Lower leg skin (tissue), 4 donors: ENCODE results near the gene ELL. TPM values are rescaled to one million over a fixed set of nuclear protein-coding genes. Genes with fewer than 3 reads are reported as not detected.
A peak's percentile ranks its signal among the peaks of the same experiment; 100 is the strongest.

ENCODE experiments used
- DNase-seq, 2 donors: peaks; one replicate each; pipeline ENCODE4 v3.0.0-alpha.2; 2019; ENCODE audit warnings: low spot score in 2 of 2
- H3K4me3 ChIP-seq: fragments of 200-600 bp; sonication (generic); 2 replicates; pipeline ENCODE4 v1.5.1; 2017; ENCODE audit warnings: mild to moderate bottlenecking, low read depth; ENCODE audit not compliant: poor library complexity, severe bottlenecking
- CTCF ChIP-seq, 3 donors: fragments of 450-650 bp; IDR thresholded peaks; one replicate each; pipeline ENCODE4 v1.5.1; 2016; ENCODE audit warnings: antibody characterized with exemption in 3 of 3, mild to moderate bottlenecking in 3 of 3, moderate library complexity in 2 of 3
- POLR2A ChIP-seq, 2 donors: fragments of 450-650 bp; IDR thresholded peaks; one replicate each; pipeline ENCODE4 v1.6.1; 2016 to 2017; ENCODE audit warnings: antibody characterized with exemption in 2 of 2, mild to moderate bottlenecking in 1 of 2, moderate library complexity in 1 of 2
- WGBS, 2 donors: methylation state at CpG; one replicate each; pipeline ENCODE4 v1.1.5; 2018; 5-methylcytosine and 5-hydroxymethylcytosine counted together
- intact Hi-C: fragments of 100-400 bp; cut with DNase I; formaldehyde crosslinking; loops from one replicate; pipeline ENCODE4 v1.15.0; 2023; ENCODE audit warnings: low total_unique reads
- total RNA-seq, 4 donors: library from RNA; depleted of rRNA; stranded (reverse); fragments of >200 nt; gene quantifications; one replicate each; pipeline ENCODE4 v1.1.0, GENCODE V29; 2016

The ELL gene
- total RNA-seq, 4 donors from 2014 or later, result 21.5 to 37.9 (median 24.8) TPM

GRCh38 chr19:18486746-18487145 is 35.1 kb downstream of the ELL start:
- no peak for DNase-seq
- intact Hi-C loops, result no loop called here
- WGBS, 2 donors, result 81 to 90% methylated on average over 8 of the region's 8 CpGs
- TF ChIP-seq POLR2A (IDR thresholded peaks at IDR 0.05) (no peak), CTCF (IDR thresholded peaks at IDR 0.05) (no peak)
- H3K4me3 ChIP-seq, result no peak overlapping the region

- DNase-seq, result no peak
- no peak for TF ChIP-seq CTCF (IDR thresholded peaks at IDR 0.05)
- TF ChIP-seq POLR2A (IDR thresholded peaks at IDR 0.05), result no peak
- intact Hi-C loops, result no loop called here
- no peak overlapping the region for H3K4me3 ChIP-seq
- 92 to 97% methylated on average over 5 of the region's 5 CpGs for WGBS, 2 donors
Measured at GRCh38 chr19:18484992-18485391, 36.9 kb downstream of the ELL start.

GRCh38 chr19:18483119-18483890 is 38.6 kb downstream of the ELL start:
- intact Hi-C loops, result no loop called here
- DNase-seq, result no peak
- H3K4me3 ChIP-seq, result no peak overlapping the region
- TF ChIP-seq POLR2A (IDR thresholded peaks at IDR 0.05), result no peak
- TF ChIP-seq CTCF (IDR thresholded peaks at IDR 0.05), result no peak
- WGBS, 2 donors, result 61 to 72% methylated on average over 12 of the region's 12 CpGs

GRCh38 chr19:18481505-18482222 is 40.2 kb downstream of the ELL start:
- 94 to 95% methylated on average over 12 of the region's 12 CpGs for WGBS, 2 donors
- intact Hi-C loops, result no loop called here

GRCh38 chr19:18480006-18480691 is 41.7 kb downstream of the ELL start:
- H3K4me3 ChIP-seq, result no peak overlapping the region
- no peak for TF ChIP-seq POLR2A (IDR thresholded peaks at IDR 0.05)
- TF ChIP-seq CTCF (IDR thresholded peaks at IDR 0.05), result no peak
- 47 to 62% methylated on average over 13 of the region's 13 CpGs for WGBS, 2 donors
- intact Hi-C loops, result no loop called here
- DNase-seq, result peak; percentile 85 to 96

More at GRCh38 chr19:18481505-18482222, 40.2 kb downstream of the ELL start:
- DNase-seq, result no peak
- no peak overlapping the region for H3K4me3 ChIP-seq
- no peak for TF ChIP-seq POLR2A (IDR thresholded peaks at IDR 0.05)
- no peak for TF ChIP-seq CTCF (IDR thresholded peaks at IDR 0.05)
